Measurements from ENCODE around the gene POLDIP2.

The POLDIP2 gene, protein sequence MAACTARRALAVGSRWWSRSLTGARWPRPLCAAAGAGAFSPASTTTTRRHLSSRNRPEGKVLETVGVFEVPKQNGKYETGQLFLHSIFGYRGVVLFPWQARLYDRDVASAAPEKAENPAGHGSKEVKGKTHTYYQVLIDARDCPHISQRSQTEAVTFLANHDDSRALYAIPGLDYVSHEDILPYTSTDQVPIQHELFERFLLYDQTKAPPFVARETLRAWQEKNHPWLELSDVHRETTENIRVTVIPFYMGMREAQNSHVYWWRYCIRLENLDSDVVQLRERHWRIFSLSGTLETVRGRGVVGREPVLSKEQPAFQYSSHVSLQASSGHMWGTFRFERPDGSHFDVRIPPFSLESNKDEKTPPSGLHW

DNA sequence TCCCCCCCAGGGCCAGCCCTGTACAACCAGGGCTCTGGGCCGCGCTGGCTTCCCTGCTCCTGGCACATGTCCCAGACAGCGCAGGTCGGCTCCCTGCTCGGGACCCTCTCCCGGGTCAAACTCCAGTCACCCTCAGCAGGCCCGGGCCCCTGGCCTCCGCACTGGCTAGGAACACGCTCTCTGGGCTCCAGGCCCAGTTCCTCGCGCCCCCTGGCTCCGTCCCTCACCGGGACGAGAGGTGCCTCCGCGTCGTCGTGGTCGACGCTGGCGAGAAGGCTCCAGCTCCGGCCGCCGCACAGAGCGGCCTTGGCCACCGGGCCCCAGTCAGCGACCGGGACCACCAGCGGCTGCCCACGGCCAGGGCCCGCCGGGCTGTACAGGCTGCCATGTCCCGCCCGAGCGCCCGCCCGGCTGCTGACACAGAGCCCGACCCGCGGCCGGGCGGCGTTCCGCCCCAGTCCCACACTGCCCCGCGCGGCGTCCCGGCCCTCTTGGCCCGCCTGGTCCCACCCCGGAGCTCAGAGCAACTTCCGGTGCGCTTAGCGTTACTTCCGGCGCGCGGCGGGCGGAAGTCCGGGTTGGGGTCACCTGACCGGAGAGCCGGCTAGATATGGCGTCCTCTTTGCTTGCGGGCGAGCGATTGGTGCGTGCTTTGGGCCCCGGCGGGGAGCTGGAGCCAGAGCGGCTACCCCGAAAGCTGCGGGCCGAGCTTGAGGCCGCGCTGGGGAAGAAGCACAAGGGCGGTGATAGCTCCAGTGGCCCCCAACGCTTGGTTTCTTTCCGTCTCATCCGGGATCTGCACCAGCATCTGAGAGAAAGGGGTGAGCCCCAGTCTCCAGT is at the start of gene POLDIP2:
Gene POLDIP2, minus strand, starts transcription at position 467 of the 840 bp plus-strand sequence. Its CDS starts 79 bp downstream, at position 388.
- peak; percentile 97 for DNase-seq (ENCODE audit: low spot score)
- FAIRE-seq = peak; percentile 74

DNA sequence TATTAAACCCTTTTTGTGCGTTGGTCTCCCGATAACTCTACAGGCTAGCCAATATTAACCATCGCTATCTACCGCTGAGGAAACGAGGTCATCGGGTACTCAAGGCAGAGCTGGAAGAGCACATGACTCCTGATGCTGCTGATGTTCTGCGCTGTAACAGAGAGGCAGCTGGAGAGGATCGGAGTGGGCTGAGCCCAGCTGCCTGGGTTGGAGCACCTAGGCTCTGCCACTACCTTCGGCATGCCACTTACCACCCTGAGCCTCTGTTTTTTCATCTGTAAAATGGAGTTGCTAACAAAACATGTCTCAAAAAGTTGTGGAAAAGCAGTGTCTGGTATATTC is 49.1 kb upstream of the POLDIP2 start:
- FAIRE-seq = no peak
- no peak for DNase-seq (ENCODE audit: low spot score)

DNA sequence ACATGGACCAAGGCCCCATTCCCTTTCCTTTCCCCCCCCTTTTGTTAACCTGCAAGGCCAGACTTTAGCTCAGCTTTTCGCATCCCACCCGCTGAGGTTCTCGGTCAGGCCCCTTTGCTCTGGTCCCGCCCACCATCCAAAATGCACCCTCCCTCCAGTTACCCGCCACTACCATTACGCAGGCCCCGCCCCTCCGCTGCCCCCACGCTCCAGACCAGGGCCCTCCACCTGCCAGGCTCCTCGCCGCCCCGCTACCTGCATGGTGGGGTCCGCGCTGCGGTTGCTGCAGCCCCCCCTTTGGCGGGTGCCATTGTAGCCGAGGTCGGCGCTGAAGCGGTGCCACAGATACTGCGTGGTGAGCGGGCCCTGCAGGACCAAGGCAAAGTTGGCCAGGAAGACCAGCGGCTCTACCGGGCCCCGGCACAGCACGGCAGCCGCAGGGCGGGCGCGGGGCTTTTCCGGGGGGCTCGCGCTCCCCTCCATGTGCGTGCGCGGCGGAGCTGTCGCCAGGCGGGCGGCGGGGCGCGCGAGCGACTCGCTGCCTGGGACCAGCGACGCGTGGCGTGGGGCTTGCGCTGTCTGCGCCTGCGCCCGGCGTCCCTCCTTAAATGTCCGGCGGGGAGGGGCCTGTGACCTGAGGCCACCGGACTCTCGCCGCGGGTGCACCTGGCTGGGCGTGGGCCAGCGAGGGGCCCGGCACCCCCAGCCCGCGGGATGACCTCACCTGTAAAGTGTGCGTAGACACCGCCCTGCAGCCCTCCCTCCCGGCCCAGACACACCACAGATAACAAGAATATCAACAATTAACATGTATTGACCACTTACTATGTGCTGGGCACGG is 48.5 kb upstream of the POLDIP2 start, which contains the start of gene SLC46A1:
Gene SLC46A1, minus strand, starts transcription at position 581 of the 841 bp plus-strand sequence. Its CDS starts 98 bp downstream, at position 483.
- FAIRE-seq = peak; percentile 20
- peak; percentile 73 for DNase-seq (ENCODE audit: low spot score)

DNA sequence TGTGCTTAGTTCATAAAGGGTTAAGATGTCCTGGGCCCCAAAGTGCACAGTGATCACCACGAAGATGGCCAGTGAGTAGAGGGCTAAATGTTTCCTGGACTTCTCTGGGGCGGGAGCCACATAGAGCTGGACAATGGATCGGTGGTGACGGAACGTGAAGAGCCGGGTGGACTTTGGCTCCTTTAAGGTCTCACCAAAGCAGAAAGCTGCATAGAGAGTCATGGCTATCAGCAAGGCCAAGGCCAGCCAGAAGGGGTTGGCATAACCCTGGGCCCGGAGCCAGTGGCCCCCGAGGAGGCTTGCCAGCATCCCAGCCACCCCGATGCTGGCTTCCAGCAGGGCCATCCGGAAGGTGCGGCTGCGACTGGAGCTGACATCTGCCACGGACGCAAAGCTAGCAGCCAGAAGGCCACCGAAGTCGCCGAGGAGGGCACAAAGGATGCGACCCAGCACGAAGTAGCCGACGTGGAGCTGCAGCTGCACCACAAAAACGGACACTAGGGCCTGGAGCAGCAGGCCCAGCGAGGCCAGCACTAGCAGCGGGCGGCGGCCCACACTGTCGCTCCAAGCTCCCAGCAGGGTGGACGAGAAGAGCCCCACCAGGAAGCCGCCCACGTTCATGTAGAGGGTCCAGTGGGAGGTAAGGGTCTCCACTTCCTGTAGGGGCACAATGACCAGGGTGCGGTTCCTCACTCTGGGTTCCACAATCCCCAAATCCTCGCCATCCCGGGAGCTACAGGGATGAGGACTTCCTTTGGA is 47.7 kb upstream of the POLDIP2 start:
- DNase-seq (ENCODE audit: low spot score) (no peak), FAIRE-seq (no peak)

DNA sequence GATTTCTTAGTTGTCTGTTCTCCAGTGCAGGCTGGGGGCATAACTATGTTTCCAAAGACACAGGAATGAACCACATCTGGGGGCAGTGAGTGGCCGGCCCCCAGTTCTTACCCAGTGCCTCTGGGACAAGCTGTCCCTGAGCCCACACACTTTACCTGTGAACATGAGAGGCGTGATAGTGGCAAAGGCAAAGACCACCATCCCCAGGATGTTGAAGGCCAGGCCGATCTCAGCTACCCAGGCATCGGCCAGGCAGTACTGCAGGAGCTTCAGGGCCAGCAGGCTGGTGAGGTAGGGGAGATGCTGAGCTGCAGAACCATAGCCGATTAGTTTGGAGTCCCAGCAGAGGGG is 47.1 kb upstream of the POLDIP2 start:
- no peak for FAIRE-seq
- DNase-seq (ENCODE audit: low spot score) = no peak

DNA sequence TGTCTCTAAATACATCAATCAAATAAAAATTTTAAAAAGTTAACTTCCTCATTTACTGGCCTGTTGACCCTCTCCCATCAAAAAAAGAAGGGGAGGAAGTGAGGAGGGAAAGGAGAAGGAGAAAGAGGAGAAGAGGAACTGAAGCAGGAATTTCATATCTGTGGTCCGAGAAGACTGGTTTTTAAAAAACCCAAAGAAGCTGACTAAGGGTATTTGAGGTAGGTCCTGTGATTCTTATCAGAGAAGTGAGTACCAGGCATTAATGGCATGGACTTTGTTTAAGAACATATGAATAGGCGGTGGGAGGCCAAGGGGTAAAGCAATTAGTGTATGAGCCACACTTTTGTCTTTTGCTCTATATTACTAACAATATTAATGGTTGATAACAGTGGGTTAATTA is 46.7 kb upstream of the POLDIP2 start:
- FAIRE-seq (no peak), DNase-seq (ENCODE audit: low spot score) (no peak)

DNA sequence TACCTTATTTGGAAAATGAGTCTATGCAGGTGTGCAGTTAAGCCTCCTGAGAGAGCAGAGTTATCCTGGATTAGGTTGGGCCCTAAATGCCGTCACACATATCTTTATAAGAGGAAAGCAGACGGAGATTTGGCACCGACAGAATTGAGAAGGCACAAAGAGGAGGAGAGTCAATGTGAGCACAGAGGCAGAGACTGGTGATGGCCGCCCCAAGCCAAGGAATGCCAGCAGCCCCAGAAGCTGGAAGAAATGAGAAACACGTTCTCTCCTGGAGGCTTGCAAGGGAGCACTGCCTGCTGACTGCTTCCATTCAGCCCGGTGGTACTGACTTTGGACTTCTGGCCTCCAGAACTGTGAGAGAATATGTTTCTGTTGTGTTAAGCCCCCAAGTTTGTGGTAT is 45.5 kb upstream of the POLDIP2 start:
- no peak for FAIRE-seq
- no peak for DNase-seq (ENCODE audit: low spot score)

DNA sequence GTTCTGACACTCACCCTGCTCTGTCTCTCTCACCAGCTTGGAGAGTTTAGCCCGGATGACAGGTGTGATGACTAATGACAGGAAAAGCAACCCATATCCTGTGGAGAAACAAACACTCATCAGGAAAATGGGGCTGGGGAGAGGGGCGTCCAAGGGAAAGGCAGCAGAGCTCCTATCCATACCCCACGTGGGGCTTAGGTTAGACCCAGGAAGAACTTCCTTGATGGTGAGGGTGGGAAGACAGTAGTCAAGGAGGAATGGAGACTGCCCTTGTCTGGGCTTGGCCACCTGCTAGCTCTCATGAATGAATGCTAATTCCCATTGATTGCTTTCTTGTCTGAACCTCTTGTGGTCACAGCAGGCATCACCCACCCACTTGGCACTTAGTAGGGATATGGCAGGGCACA is 44.9 kb upstream of the POLDIP2 start:
- FAIRE-seq (no peak), DNase-seq (ENCODE audit: low spot score) (no peak)

DNA sequence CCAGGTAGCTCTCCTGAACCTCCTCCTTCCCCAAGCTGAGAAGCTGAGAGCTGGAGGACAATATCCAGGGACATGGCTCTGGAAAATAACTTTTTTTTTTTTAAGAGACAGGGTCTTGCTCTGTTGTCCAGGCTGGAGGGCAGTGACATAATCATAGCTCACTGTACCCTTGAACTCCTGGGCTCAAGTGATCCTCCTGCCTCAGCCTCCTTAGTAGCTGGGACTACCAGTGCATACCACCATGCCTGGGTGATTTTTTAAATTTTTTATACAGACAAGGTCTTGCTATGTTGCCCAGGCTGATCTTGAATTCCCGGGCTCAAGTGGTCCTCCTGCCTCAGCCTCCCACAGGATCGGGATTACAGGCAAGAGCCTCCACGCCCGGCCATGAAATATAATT is 42.5 kb upstream of the POLDIP2 start:
- FAIRE-seq (no peak), DNase-seq (ENCODE audit: low spot score) (no peak)

DNA sequence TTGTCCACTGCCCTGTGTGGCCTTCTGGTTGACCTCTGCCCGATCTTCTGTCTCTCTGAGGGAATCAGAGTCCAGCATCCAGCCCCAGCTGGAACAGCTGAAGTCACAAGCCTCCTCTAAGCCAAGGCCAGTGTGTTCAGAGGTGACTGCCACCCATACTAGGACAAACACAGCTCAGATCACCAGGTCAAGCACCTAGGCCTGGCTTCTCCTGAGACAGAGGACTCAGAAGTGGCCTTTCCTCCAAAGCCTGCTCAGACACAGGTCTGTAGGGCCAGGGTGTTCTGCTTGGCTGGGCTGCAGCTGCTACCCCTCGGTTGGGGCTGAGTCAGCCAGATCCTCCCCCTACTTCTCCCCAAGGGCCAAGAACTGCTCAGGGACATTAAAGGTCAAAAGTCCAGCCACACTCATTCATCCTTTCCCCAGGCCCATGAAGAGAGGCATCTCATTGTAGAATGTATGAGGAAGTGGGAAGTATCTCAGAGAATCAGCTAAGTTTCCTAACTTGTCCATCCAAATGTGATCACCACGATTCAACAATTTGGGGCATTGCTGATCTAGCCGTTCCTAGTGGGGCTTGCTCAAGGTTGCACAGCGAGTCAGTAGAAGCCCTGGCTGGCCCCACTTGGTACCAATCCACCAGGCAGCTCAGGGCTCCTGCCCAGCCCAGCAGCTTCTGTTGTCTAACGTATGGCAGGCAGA is 41.1 kb upstream of the POLDIP2 start:
- FAIRE-seq (no peak), DNase-seq (ENCODE audit: low spot score) (no peak)

DNA sequence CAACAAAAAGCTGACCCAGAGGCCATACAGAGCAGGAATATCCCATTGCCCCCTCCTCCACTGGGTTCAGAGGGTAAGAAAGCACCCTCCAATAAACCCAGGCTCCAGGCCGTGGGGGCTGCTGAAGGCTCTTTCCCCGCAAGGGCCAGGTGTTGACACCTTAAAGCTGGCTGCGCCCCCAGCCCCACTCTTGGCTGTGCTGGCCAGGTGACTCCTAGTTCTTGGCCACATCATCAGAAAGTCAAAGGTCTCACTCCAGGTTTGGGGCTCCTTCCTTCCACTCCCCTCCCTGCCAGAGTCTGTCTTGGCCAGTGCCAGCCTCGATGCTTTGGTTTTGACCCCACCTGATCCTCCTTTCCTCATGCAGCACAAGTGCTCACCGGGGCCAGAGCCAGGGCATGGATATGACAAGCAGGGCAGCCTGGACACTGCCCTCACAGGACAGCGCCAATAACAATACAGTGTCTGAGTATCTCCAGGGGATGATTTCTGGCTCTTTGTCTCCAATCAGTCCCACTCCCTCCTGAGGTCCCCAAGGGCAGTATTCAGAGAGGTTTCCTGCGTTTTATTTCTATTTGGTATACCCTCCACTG is 40.5 kb upstream of the POLDIP2 start:
- no peak for FAIRE-seq
- DNase-seq (ENCODE audit: low spot score) = no peak

DNA sequence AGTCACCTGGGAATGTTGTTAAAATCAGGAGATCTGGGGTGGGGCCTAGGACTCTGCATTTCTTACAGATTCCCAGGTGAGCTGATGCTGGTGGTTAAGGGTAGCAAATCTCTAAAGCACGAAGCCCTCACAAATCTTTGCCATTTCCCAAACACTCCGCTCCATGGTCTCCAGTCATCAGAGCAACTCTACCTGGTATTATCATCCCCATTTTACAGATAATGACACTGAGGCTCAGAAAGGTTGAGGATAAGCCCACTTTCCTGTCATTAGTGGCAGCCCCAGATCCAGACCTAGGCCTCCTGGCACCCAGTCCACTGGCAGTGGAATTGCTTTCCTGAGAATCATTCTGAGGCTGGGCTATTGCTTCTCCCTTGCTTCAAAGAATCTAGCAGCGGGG is 39.9 kb upstream of the POLDIP2 start:
- FAIRE-seq (no peak), DNase-seq (ENCODE audit: low spot score) (no peak)

DNA sequence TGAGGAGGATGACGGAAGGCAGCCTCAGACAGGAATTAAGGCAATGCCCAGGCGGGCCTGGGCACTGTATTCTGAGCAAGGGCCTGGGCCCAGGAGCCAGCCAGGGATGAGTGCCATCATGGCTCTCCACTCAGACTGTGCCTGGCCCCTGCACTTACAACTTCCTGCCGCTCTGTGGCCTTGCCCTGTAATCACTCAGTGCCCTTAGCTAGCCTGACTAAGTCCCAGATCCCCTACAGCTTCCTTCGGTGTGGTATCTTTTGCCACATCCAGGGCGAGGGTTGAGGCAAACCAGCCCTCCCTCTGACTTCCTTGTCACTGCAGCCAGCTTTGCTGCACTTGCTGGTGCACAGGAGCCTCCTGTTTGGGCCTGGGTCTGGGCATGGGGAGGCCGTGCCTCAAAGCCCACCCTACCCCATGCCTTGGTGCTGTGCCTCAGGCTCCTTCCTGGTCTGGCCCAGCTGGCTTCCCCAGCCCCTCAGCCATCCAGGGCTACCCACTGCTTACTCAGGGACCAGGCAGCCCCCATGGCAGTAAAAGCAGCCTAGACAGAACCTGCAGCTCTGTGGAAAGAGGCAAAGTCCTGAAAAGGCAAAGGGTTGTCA is 39.4 kb upstream of the POLDIP2 start:
- DNase-seq (ENCODE audit: low spot score) (no peak), FAIRE-seq (no peak)

DNA sequence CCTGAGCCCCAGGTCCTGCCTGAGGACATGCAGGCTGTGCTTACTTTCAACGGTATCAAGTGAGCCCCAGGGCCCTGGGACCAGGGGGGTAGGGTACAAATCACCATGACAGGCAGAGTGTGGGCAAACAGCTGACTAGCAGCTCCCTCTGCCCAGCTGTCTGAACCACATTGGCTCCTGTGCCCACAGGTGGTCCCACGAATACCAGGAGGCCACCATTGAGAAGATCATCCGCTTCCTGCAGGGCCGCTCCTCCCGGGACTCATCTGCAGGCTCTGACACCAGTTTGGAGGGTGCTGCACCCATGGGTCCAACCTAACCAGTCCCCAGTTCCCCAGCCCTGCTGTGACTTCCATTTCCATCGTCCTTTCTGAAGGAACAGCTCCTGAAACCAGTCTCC is 38.6 kb upstream of the POLDIP2 start:
- DNase-seq (ENCODE audit: low spot score) (no peak), FAIRE-seq (no peak)

DNA sequence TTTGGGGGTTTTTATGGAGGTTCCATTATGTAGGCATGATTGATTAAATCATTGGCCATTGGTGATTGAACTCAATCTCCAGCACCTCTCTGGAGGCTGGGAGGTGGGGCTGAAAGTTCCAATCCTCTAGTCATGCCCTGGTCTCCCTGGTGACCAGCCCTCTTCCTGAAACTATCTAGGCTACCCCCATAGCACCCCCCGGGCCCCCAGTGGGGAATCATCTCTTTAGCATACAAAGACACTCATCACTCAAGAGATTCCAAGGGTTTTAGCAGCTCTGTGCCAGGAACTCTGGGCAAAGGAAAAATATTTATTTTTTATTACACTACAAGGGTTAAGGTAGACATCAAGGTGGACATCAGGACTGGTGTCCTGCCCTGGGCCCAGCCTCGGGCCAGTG is 38.1 kb upstream of the POLDIP2 start:
- DNase-seq (ENCODE audit: low spot score) (no peak), FAIRE-seq (no peak)

DNA sequence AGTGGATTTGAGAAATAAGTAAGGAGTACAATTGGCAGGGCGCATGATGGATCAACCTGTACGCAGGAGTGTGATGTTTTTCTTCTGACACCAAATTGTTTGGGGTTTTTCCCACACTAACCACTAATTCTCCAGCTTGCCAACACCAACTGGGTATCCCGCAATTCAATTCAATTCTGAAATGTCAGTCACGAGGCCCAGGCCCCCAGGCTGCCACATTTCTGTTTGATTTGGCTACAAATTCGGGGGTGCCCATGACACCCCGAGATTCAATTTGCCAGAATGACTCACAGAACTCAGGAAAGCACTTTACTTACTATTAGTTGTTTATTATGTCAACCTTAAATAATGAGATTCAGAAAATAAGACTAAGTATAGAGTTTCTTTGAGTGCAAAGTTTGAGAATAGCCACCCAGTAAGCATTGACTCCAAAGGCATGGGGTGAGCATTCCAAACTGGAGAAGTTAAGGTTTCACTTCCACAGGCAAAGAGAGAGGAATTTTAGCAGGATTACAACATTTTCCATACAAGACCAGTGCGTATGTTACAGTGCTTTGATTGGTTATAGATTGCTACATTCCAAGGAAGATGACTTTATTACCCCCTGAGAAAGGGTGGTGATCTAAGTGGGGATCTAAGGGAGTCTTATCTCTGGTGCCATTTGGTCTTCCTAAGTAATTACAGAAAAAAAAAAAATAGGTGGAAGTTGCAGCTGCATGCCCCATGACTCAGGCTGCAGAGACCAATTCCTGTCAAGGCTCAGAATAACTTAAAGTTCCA is 37.2 kb upstream of the POLDIP2 start:
- FAIRE-seq (no peak), DNase-seq (ENCODE audit: low spot score) (no peak)

DNA sequence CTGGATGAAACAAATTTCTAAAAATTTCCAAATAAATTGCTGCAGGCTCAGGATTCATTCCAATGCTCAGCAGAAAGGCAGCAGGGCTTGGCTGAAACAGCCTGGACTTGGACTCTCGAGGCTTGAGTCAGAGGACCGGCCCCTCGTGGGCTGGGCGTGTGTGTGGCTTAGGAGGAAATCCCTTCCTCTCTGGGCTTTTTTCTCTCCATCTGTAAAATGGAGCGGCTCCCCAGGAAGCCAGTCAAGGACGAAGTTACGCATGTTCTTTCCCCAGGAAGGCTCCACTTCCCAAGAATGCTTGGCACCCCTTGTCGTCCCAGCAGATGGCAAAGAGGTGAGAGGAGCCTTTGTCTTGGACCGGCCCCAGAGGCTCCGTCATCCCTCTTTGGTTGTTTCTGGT is 35.2 kb upstream of the POLDIP2 start:
- DNase-seq (ENCODE audit: low spot score) (no peak), FAIRE-seq (no peak)

DNA sequence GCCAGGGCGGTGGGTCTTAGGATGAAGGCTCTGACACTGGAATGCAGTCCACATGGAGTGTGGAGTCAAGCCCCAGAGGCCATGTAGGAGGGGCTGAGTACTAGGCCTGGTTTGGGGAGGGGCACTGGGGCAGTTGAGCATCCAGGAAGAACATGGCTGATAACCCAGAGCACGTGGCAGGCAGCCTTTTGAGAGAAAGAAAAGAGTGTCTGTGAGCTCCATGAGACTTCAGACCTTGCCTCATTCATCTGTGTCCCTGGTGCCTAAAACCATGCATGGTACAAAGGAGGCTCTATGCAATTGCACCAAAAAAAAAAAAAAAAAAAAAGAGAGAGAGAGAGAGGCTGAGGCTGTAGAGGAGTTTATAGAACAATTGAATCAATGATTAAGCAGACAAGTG is 34.1 kb upstream of the POLDIP2 start:
- DNase-seq (ENCODE audit: low spot score) = no peak
- FAIRE-seq = no peak

DNA sequence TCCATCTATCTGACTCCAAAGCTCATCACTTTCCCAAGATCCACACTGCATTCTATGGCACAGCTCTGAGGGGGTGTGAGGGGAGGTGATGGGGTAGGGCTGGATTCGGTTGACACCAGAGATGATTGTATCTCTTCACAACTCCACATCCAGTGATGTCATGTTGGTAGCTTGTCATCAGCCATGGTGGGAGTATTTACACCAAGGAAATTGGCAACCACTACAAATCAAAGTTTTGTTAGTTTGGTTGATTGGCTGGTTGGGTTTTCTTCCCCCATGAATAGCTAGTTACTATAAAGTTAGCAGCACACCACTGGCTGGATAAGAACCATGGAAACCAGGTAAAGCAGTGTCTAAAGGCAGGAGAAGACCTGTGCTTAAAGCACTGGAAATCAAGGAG is 33.7 kb upstream of the POLDIP2 start:
- DNase-seq (ENCODE audit: low spot score) (no peak), FAIRE-seq (no peak)

Measured in urothelium cell line (cell line).